GM18861 (cell line): ENCODE data around the gene PPP3CA.

Experiments used
- ATAC-seq: cut with Tn5 transposase; IDR thresholded peaks from one replicate; pipeline ENCODE4 v1.9.1; 2021; ENCODE audit not compliant: unreplicated experiment

The PPP3CA gene

GRCh38 chr4:101218894-101219293, 128.4 kb downstream of the PPP3CA start:
- ATAC-seq = no peak

- no peak for ATAC-seq
Observed at GRCh38 chr4:101218346-101218745, 129.0 kb downstream of the PPP3CA start.

DNA sequence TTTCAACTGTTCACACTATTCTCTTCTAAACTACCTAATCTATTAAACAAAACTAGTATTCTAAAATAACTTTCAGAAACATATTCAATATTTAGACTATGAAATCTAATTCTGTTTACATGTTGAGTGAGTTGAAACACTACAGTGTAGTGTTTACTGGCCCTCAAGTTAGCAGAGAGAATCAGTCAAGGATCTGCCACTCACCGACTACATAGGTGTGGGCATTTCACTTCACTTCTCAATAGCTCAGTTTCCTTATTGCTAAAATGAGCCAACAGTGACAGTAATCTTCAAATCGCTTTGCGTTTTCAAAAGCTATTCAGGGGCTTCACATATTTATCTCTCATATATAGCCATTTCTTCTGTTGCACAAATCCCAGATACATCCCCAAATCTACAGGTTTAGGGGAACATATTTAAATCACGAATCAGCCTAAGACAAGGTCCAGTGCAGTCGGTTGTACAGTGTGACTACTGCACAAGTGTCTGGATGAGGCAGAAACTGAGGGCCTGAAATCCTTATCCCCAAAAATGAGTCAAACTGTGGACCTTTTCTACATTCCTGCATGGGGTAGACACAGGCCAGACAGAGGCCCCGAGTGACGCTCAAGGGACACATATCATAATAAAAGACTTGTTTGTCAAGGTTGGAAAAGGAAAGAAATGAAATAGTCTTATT, 129.8 kb downstream of the PPP3CA start:
- ATAC-seq = no peak

- no peak for ATAC-seq
Observed at GRCh38 chr4:101211146-101211553, 136.2 kb downstream of the PPP3CA start.

GRCh38 chr4:101210331-101210730, 137.0 kb downstream of the PPP3CA start:
- no peak for ATAC-seq

DNA sequence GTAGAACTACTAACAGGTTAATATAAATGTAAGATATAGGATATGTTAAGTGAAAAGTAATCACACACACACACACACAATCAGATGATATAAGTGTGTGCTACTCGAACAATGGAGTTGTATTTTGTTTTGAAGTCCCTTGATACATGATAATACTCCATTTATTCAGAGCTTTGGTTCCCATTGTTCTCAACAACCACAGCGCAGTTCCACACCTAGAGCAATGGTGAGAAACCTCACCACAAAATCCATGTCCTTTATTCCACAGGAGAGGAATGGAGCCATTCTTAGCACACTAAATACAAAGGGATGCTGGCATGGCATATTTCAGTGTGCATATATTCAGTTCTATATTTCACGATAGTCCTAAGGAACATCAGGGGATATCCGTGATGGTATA, 139.2 kb downstream of the PPP3CA start:
- no peak for ATAC-seq

- ATAC-seq = peak; percentile 89
Observed at GRCh38 chr4:101205916-101206315, 141.4 kb downstream of the PPP3CA start.

DNA sequence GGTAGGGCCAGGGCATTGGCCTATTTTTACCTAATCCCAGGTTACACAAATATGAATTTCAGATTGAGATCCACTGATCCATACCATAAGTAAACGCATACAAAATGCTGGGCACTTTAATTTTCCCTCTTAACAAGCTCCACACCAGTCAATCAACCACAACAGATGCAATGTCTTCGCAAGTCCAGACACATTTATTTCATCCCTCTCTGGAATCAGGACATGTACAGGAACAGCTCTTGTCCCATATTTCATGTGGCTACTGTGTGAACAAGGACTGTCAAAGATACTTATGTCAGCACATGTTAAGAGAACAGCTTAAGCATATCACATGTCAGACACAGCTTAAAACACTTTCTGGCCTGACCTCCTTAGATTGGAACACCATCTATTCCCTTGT, 145.9 kb downstream of the PPP3CA start:
- ATAC-seq = no peak

DNA sequence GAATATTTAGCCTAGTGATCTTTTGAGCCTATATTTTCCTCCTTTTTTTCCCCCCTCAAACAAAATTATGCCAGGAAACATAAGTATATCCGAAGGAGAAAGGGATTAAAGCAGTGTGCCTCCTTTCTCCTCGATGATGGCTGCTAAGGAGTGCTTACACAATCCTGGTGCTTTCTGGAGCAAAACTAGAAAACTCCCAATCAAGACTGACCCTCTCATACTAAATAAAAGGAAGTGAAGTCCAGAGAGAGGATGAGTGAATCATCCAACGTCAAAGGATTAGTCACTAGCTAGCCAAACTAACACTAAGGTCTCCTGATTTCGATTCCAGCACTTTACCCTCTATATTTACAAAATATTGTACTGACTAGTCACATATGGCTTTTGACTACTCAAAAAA, 146.8 kb downstream of the PPP3CA start:
- no peak for ATAC-seq

DNA sequence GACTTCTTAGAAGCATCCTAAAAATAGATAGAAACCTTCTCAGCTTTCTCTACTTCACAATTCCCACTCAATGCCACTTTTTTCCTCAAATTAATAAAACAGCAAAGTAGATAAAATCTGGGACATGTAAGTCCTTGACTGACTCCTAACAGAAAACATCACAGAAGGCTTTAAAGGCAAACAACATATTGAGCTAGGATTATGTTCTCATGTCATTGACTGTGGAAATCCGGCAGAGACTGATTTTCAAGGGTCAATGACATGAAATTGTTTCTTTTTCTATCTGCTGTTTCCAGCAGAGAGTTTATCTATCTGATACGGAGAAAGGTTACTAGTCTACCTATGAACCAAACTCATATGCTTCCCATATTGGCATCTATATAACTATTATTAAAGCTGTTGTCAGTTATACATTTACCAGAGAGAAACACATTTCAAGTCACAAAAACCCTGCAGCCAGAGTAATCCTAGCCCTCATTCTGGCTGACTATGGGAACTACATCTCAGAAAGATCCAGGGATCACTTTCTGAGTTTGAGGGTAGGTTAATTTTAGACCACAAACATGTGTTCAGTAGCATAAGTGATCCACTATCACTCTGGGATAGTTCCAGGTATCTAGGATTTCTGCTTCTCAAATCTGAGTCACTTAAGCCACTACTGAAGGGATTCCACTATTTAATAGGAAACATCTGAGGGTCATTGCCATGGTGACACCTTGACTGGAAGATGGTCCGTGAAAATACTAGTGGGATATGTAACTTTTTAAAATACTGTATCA, 147.6 kb downstream of the PPP3CA start:
- no peak for ATAC-seq

GRCh38 chr4:101198682-101199339, 148.5 kb downstream of the PPP3CA start:
- no peak for ATAC-seq

GRCh38 chr4:101197350-101197749, 150.0 kb downstream of the PPP3CA start:
- no peak for ATAC-seq

DNA sequence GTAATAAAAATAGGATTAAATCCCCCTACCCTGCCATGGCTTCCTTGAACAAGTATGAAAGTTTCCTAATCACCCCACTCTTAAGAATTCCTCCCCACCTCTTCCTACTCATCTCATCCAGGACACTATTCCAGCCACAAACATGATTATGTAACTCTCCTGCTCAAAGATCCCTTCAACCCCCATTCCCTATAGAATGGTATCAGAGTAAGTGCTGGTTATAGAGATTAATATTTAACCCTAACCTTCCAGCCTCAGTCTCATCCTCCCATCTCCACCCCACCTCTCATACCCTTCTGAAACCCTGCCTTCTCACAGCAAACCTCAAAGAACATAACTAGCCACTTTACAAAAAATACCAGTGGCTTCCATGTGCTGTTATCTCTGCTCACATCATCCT, 155.1 kb downstream of the PPP3CA start:
- peak; percentile 75 for ATAC-seq

DNA sequence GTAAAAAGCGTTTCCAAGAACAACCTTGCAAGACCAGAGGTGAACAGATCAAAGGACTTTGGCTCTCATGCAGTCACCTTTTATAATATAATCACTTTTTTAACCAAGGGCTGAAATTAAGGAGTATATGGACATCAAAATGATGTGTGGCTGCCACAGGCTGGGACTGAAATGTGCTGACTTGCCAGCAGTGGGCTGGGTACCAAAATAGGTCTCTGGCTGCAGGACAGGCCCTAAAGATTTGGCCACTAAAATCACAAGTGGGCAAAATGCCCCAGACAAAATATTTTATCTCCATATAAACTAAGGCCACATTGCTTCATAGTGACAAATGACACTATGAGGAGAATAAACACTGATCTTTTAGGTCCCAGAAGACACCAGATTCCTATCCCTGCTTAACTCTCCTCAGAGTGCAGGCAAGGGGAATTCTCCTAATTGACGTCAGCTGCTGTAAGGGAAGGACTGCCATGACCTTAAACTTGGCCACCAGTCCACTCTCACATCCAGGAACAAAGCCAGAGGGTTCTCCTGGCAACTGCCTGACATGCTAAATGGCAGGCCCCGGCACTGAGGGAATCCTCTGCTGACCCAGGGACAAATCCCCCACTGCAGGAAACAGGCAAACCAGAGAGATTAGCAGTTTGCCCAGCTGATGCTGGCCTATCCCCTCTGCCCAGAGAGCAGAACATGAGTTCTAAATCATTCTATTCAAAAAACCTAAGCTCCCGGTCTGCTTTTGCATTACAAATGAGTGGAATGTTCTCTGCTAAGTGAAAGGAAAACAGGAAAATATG, 155.8 kb downstream of the PPP3CA start:
- ATAC-seq = no peak

GRCh38 chr4:101190751-101191150, 156.6 kb downstream of the PPP3CA start:
- ATAC-seq = no peak

- no peak for ATAC-seq
Observed at GRCh38 chr4:101188906-101189305, 158.4 kb downstream of the PPP3CA start.

GRCh38 chr4:101187841-101188240, 159.5 kb downstream of the PPP3CA start:
- ATAC-seq = no peak

DNA sequence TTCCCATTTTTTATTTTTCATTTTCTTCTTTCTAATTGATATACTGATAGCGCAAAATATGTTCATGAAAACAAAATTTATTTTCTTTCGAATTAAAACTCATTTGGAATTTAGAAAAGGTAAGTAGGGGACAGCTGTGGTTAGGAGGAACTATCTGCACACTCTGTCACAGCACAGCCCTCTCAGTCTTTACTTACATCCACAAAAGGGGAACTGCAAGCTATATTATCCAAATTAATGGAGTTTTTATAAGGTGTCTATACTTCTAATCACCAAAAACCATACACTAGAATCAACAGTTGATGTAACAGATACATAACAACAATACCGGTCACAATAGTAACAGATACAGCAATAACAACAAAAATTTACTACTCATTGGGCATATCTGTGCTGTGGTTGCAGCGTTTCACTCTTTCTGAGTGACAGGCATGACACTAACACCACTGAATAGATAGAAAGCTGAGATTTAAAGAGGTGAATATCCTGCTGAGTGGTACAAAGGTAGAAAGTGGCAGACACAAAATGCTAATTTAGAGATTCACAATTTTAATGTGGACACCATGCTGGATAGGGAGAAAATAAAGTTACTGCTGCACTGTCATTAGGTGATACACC, 160.7 kb downstream of the PPP3CA start:
- ATAC-seq = no peak

DNA sequence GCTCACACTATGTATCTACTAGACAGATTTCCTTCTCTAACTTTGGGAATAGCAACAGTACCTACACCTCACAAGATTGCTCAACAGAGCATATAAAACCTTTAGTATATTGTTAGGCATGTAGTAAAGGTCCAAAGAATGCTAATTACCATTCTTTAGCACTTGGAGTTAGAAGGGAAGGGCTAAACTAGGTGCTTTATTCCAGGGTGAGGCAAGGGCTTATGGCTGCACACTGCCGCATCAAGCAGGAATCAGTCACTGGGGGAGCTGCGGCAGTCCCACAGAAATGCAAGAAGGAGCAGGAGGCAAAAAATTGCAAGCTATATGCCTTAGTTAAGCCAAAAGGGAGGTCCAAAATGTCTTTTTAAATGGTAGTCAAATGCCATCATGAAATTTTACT, 162.7 kb downstream of the PPP3CA start:
- ATAC-seq = no peak

DNA sequence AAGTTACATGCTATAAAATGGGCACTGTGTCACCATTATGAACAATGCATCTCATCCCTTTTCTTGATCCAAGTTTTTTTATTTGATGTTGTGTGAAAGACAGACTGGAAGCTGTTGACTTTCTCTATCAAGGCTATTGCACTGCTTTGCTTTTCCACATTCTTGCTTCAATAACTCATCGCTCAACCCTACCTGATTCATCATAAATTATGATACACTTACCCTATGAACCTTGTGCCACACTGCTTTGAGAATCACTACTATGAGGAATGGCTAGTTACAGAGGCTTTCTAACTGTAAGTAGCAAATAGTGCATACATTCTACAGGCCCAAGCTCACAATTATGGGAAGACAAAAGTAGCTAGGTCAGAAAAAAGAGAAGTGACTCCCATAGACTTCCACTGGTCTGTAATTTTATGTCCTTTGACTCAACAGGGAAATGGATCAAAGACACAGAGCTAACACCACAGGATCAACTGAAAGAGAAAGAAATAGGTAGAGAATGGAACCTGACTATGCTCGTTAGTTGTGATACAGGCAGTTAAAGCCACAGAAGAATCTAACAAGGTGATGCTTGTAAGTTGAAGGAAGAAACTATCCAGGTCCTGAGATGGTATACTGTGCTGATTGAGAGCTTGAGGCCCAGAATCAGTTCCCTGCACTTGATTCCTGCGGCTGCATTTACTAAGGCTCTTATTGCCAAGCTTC, 163.5 kb downstream of the PPP3CA start:
- ATAC-seq = no peak
